Measurements from ENCODE around the gene CACNA1A. TPM values are rescaled to one million over a fixed set of nuclear protein-coding genes. Genes with fewer than 3 reads are reported as not detected.

The CACNA1A gene
- total and polyA plus RNA-seq, 2 of the 13 experiments (the other 11 are each of a cell fraction or from before 2014, with no cell fraction given): not detected

DNA sequence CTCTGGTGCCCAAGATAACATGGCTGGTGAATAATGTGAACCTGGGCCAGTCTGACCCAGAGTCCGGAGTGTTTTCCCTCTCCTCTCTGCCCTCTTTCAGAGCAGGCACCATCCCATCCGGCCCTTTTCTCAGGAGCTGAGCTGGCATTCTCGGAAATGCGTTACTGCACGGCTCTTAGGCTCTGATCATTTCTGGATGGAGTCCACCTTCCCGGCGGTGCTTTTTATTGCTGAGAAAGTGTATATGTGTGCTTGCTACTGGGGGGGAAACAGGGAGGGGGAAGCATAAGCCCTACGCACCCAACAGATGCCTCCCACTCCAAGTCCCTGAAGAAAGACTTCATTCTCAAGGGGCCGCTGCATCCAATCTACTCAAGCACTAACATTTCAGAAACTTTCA is 6.6 kb downstream of the CACNA1A start:
- H3K4me3 ChIP-seq (replicated peaks in 1 of 3; ENCODE audit: insufficient read depth in 1 of 3, low read depth in 2 of 3, low read length in 3 of 3): no peak overlapping the region
- ATAC-seq (no peak), FAIRE-seq (no peak), DNase-seq (ENCODE audit: low spot score) (no peak)
- BruUV-seq (replicated peaks): no TSS peak
- H3K9me3 ChIP-seq (ENCODE audit: low read length): no peaks in the 10 kb centered on the region
- CTCF ChIA-PET (ENCODE audit: low intra/inter-chr PET ratio, low total read pairs): no interaction called here
- no peaks in the 10 kb centered on the region for H3K4me1 ChIP-seq (ENCODE audit: insufficient read depth, low read length)
- 41% methylated on average over 5 of the region's 9 CpGs for WGBS (ENCODE audit: low lambda C conversion rate)
- peaks cover 3 to 32% of the 10 kb centered on the region in 2 experiments; a peak in 1 of 5 replicates for H3K27me3 ChIP-seq (ENCODE audit: control insufficient read depth in 1 of 2, insufficient read depth in 2 of 2, low read length in 2 of 2)
- in situ Hi-C loops (cut with HindIII; ENCODE audit: extremely low pct_ligation_motif_present, low pct_unique_long_range_greater_than_20kb) (no loop called here), intact Hi-C loops (cut with micrococcal nuclease; ENCODE audit: unreplicated experiment) (no loop called here)
- no peaks in the 10 kb centered on the region for H3K36me3 ChIP-seq (replicated peaks in 1 of 2; ENCODE audit: control insufficient read depth in 1 of 2, insufficient read depth in 2 of 2, low read length in 2 of 2)
- TF ChIP-seq AGO2 (optimal IDR thresholded peaks at IDR 0.05; ENCODE audit: low read depth, low read length): no peak
- TF ChIP-seq ZNF292 (CRISPR knock-in tag; IDR thresholded peaks at IDR 0.05; ENCODE audit: borderline replicate concordance, low read depth): no peak
- no peak for TF ChIP-seq ZNF30 (CRISPR knock-in tag; IDR thresholded peaks at IDR 0.05)
- TF ChIP-seq, protein P1, sequence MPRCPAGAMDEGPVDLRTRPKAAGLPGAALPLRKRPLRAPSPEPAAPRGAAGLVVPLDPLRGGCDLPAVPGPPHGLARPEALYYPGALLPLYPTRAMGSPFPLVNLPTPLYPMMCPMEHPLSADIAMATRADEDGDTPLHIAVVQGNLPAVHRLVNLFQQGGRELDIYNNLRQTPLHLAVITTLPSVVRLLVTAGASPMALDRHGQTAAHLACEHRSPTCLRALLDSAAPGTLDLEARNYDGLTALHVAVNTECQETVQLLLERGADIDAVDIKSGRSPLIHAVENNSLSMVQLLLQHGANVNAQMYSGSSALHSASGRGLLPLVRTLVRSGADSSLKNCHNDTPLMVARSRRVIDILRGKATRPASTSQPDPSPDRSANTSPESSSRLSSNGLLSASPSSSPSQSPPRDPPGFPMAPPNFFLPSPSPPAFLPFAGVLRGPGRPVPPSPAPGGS (CRISPR knock-in tag; IDR thresholded peaks at IDR 0.05): no peak
- TF ChIP-seq ZNF570 (CRISPR knock-in tag; IDR thresholded peaks at IDR 0.05; ENCODE audit: borderline replicate concordance): no peak
- TF ChIP-seq ZNF816 (CRISPR knock-in tag; IDR thresholded peaks at IDR 0.05; ENCODE audit: borderline replicate concordance): no peak
- H3K9ac ChIP-seq (ENCODE audit: insufficient read depth, low read depth, low read length): no peak overlapping the region
- H4K20me1 ChIP-seq (ENCODE audit: insufficient read depth, low read length): no peaks in the 10 kb centered on the region
- H3K79me2 ChIP-seq (ENCODE audit: insufficient read depth, low read length): no peaks in the 10 kb centered on the region
- POLR2A ChIA-PET: no interaction called here
- no peak overlapping the region for H3K27ac ChIP-seq (ENCODE audit: extremely low read length, insufficient read depth, low read length)
- H2AFZ ChIP-seq (ENCODE audit: low read length): no peak overlapping the region
- H3K4me2 ChIP-seq (ENCODE audit: low read depth, low read length): no peak overlapping the region

GRCh38 chr19:13493516-13494310 is 12.6 kb downstream of the CACNA1A start:
- Histone ChIP-seq H4K20me1 (ENCODE audit: insufficient read depth, low read length) (no peaks in the 10 kb centered on the region), H3K27me3 (ENCODE audit: control insufficient read depth in 1 of 2, insufficient read depth in 2 of 2, low read length in 2 of 2) (no peaks in the 10 kb centered on the region; a peak in 2 of 5 replicates), H3K9me3 (ENCODE audit: low read length) (no peaks in the 10 kb centered on the region), H2AFZ (ENCODE audit: low read length) (no peak overlapping the region), H3K4me1 (ENCODE audit: insufficient read depth, low read length) (no peaks in the 10 kb centered on the region), H3K9ac (ENCODE audit: insufficient read depth, low read depth, low read length) (no peak overlapping the region), H3K4me3 (replicated peaks in 1 of 3; ENCODE audit: insufficient read depth in 1 of 3, low read depth in 2 of 3, low read length in 3 of 3) (no peak overlapping the region), H3K4me2 (ENCODE audit: low read depth, low read length) (no peak overlapping the region), H3K36me3 (replicated peaks in 1 of 2; ENCODE audit: control insufficient read depth in 1 of 2, insufficient read depth in 2 of 2, low read length in 2 of 2) (no peaks in the 10 kb centered on the region), H3K27ac (ENCODE audit: extremely low read length, insufficient read depth, low read length) (no peak overlapping the region), H3K79me2 (ENCODE audit: insufficient read depth, low read length) (no peaks in the 10 kb centered on the region)
- FAIRE-seq (no peak), DNase-seq (ENCODE audit: low spot score) (no peak), ATAC-seq (no peak)
- intact Hi-C loops (cut with micrococcal nuclease; ENCODE audit: unreplicated experiment): no loop called here
- CTCF ChIA-PET (ENCODE audit: low intra/inter-chr PET ratio, low total read pairs): no interaction called here
- POLR2A ChIA-PET: no interaction called here
- no TSS peak for BruUV-seq (replicated peaks)
- in situ Hi-C loops (cut with HindIII; ENCODE audit: extremely low pct_ligation_motif_present, low pct_unique_long_range_greater_than_20kb): no loop called here
- TF ChIP-seq ZFP62 (CRISPR knock-in tag; IDR thresholded peaks at IDR 0.05) (no peak), ZKSCAN1 (IDR thresholded peaks at IDR 0.05; ENCODE audit: low read length) (no peak), IKZF1 (IDR thresholded peaks at IDR 0.05) (no peak), ZFP36L1 (CRISPR knock-in tag; IDR thresholded peaks at IDR 0.05) (no peak)
- TF ChIP-seq, protein P2, sequence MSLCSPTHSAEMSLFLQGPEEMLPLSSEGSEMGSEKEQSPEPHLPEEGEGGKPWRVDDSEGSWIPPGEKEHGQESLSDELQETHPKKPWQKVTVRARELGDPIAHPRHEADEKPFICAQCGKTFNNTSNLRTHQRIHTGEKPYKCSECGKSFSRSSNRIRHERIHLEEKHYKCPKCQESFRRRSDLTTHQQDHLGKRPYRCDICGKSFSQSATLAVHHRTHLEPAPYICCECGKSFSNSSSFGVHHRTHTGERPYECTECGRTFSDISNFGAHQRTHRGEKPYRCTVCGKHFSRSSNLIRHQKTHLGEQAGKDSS (CRISPR knock-in tag; IDR thresholded peaks at IDR 0.05; ENCODE audit: borderline replicate concordance, low read depth): no peak
- TF ChIP-seq, protein P3, sequence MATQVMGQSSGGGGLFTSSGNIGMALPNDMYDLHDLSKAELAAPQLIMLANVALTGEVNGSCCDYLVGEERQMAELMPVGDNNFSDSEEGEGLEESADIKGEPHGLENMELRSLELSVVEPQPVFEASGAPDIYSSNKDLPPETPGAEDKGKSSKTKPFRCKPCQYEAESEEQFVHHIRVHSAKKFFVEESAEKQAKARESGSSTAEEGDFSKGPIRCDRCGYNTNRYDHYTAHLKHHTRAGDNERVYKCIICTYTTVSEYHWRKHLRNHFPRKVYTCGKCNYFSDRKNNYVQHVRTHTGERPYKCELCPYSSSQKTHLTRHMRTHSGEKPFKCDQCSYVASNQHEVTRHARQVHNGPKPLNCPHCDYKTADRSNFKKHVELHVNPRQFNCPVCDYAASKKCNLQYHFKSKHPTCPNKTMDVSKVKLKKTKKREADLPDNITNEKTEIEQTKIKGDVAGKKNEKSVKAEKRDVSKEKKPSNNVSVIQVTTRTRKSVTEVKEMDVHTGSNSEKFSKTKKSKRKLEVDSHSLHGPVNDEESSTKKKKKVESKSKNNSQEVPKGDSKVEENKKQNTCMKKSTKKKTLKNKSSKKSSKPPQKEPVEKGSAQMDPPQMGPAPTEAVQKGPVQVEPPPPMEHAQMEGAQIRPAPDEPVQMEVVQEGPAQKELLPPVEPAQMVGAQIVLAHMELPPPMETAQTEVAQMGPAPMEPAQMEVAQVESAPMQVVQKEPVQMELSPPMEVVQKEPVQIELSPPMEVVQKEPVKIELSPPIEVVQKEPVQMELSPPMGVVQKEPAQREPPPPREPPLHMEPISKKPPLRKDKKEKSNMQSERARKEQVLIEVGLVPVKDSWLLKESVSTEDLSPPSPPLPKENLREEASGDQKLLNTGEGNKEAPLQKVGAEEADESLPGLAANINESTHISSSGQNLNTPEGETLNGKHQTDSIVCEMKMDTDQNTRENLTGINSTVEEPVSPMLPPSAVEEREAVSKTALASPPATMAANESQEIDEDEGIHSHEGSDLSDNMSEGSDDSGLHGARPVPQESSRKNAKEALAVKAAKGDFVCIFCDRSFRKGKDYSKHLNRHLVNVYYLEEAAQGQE (IDR thresholded peaks at IDR 0.05; ENCODE audit: borderline replicate concordance in 1 of 2, low read depth in 1 of 2, low read length in 2 of 2): peak in 1 of 2 experiments; percentile 73; a peak in 2 of 4 replicates
- 0% methylated on average over 1 of the region's 1 CpG for WGBS (ENCODE audit: low lambda C conversion rate)

All from HepG2 (cell line).